ENCODE measurements around the gene CROCC.
"Not testable (repeated sequence)": the region's sequence is repeated elsewhere in the genome, so short reads cannot be mapped to it uniquely, and the experiment has no call there.

The CROCC gene, protein sequence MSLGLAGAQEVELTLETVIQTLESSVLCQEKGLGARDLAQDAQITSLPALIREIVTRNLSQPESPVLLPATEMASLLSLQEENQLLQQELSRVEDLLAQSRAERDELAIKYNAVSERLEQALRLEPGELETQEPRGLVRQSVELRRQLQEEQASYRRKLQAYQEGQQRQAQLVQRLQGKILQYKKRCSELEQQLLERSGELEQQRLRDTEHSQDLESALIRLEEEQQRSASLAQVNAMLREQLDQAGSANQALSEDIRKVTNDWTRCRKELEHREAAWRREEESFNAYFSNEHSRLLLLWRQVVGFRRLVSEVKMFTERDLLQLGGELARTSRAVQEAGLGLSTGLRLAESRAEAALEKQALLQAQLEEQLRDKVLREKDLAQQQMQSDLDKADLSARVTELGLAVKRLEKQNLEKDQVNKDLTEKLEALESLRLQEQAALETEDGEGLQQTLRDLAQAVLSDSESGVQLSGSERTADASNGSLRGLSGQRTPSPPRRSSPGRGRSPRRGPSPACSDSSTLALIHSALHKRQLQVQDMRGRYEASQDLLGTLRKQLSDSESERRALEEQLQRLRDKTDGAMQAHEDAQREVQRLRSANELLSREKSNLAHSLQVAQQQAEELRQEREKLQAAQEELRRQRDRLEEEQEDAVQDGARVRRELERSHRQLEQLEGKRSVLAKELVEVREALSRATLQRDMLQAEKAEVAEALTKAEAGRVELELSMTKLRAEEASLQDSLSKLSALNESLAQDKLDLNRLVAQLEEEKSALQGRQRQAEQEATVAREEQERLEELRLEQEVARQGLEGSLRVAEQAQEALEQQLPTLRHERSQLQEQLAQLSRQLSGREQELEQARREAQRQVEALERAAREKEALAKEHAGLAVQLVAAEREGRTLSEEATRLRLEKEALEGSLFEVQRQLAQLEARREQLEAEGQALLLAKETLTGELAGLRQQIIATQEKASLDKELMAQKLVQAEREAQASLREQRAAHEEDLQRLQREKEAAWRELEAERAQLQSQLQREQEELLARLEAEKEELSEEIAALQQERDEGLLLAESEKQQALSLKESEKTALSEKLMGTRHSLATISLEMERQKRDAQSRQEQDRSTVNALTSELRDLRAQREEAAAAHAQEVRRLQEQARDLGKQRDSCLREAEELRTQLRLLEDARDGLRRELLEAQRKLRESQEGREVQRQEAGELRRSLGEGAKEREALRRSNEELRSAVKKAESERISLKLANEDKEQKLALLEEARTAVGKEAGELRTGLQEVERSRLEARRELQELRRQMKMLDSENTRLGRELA (N-terminal part only)

DNA sequence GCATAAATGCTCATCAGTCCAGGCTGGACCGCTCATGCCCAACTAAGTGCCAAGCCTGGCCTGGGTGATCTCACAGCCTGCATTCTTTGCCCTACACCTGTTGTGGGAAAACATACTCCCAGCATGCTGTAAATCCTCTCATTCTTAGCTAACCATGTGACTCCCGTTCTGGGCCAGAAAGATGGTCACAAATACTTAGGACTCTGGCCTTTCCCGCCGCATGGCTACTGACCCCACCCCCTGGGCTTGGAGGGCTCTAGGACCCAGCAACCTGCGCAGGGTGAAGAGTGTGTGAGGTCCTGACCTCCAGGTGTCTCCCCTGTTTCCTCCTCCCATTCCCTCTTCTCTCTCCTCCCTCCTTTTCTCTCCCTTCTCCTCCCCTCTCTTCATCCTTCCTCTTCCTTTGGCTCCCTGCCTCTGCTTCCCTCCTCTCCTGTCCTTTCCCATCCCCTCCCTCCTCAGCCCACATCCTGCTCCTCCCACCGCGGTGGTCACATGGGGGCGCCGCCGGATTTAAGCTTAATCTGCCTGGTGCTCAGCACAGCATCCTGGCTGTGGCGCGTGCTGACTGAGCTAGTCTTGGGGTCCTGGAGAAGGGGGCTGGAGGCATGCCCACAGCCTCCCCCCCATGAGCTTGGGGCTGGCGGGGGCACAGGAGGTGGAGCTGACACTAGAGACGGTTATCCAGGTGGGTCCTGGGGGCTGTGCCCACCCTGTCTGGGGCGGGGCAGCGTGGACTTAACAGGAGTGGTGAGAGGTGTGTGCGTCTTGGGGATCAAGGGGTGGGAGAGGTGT, at the start of gene CROCC:
TSS of gene CROCC (plus strand) at position 541 of the 795 bp plus-strand sequence. CDS start at position 629, 88 bp downstream.
- peak; percentile 36 for DNase-seq

DNA sequence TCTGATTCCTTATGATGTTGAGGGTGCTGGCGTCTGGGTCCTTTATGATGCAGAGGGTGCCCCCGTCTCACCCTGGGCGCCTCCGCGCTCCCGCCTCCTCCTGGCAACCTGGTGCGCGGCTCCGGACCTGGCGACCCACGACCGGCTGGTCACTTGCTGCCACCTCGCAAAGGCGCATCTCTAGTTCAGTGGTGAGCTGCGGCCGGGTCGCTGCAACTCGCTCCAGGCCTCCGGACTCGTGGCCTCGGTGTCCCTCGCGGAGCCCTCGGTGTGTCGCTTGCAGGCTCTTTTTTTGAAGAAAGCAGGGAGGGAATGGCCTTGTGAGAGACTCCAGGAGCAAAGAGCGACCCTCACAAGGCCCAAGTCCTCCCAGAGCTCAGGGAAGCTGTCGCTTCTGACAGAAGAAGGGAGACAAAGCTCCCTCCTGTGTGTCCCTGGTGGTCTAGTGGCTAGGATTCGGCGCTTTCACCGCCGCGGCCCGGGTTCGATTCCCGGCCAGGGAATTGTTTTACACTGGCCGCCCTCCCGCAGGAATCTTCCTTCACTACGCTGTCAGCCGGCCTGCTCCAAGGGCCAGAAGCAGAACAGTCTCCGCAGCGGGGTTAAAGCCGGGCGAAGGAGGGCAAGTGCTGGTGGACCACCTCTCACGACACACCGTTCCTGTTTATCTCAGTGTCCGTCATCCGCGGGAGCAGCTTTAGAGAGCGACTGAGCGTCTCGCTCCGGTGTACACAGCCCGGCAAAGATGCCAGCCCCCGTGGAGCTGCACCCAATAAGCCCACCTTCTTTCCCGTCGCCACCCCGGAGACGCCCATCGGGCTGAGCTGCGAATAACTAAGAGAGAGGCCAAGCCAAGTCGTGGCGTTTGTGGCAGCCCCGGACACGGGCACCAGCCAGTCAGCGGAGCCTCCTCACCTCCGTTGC, 49.3 kb upstream of the CROCC start:
- DNase-seq = peak; percentile 48

GRCh38 chr1:16873076-16873879, 48.5 kb upstream of the CROCC start:
- DNase-seq = peak; percentile 60

- DNase-seq = not testable (repeated sequence)
Measured at GRCh38 chr1:16874968-16875765, 46.6 kb upstream of the CROCC start.

- not testable (repeated sequence) for DNase-seq
Measured at GRCh38 chr1:16881742-16882141, 40.0 kb upstream of the CROCC start.

DNA sequence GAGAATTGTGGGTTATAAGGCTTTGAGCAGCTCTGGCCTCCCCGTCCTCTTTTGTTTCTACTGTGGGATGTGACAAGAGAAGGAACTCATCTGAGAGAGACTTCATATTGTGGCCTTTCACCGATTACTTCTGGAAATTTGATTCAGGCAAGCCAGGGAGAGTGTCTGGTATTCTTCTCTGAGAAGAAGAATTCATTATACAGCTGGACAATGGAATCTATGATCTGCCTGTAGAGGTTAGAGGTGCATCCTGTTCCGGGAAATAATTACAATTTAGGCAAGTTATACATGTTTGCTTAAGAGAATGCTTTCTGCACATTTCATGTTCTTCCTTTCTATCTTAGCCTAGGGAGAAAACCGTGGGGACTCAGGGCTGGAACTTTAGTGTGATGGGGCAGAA, 38.7 kb upstream of the CROCC start:
- no peak for DNase-seq

- DNase-seq = not testable (repeated sequence)
Measured at GRCh38 chr1:16884487-16884886, 37.2 kb upstream of the CROCC start.

- no peak for DNase-seq
Measured at GRCh38 chr1:16886860-16887605, 34.7 kb upstream of the CROCC start.

GRCh38 chr1:16888860-16889816, 32.6 kb upstream of the CROCC start:
- peak; percentile 72 for DNase-seq

DNA sequence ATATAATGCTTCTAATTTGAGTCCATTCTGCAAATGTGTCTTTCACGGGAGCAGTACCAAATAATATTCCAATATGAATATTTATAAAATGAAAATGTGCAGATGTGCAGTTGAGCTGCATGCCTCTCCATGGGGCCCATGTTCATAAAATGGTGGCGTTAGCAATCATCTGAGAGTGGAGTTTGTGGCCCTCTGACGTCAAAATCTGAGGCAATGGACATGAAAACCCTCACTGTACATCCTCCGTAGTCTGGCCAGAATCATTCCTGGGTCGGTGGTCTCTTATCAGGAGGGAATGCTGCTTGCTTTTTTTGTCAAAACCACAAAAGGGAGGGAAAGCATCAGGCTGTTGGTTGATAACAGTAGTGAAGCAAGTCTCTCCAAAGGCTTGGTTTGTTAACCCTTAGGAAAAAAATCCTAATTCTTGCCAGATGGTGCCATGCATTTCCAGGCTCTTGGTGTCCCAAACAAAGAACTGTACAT, 31.2 kb upstream of the CROCC start:
- DNase-seq = not testable (repeated sequence)

DNA sequence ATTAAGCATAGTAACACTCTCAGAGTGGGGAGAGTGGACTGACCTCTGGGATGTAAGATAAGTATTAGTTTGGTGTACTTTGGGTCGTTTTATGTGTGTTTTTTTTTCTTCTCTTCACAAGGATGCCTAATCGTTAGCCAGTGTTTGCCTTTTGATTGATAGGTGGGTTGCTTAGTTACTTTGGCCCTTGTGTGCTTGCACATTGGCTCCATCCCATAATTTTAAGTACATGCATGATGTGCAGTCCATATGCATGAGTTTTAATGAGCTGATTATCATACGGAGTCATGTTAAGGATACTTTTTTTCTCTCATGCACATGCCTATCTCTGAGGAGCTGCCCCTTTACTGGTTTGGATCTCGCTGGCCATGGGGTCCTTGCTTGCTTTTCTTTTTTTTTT, 30.7 kb upstream of the CROCC start:
- not testable (repeated sequence) for DNase-seq

- not testable (repeated sequence) for DNase-seq
Measured at GRCh38 chr1:16892978-16893525, 28.7 kb upstream of the CROCC start.

DNA sequence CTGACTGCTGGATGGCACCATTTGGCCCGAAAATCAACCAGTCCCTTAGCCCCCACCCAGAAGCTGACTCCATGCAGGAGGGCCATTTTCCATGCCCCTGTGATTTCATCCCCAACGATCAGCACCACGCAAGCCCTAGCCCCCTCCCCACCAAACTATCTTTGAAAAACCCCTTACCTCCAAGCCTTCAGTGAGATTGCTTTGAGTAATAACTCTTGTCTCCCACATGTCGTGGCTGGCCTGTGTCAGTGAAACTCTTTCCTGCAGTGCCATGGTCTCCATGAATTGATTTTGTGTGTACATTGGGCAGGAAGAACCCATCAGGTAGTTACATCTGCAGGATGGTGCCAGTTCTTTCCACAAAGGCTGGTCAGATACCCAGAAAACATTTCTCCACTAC, 27.9 kb upstream of the CROCC start:
- DNase-seq = not testable (repeated sequence)

- not testable (repeated sequence) for DNase-seq
Measured at GRCh38 chr1:16894338-16894737, 27.4 kb upstream of the CROCC start.

DNA sequence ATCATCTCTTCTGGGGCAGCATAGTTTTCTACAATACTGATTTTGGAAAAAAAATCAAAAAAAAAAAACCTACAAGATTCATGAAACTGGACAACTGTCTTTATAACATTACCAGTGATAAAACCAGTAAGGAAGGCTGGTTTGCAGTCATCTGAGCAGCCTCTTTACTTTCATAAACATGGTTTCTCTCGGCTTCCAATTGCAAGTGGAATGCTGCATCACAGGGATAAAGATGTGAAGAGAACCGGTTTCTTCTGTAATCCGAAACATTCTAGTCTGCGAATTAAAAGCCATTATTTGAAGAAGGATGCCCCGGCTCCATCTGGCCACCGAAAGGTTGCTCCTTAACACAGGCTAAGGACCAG, 26.5 kb upstream of the CROCC start:
- not testable (repeated sequence) for DNase-seq

DNA sequence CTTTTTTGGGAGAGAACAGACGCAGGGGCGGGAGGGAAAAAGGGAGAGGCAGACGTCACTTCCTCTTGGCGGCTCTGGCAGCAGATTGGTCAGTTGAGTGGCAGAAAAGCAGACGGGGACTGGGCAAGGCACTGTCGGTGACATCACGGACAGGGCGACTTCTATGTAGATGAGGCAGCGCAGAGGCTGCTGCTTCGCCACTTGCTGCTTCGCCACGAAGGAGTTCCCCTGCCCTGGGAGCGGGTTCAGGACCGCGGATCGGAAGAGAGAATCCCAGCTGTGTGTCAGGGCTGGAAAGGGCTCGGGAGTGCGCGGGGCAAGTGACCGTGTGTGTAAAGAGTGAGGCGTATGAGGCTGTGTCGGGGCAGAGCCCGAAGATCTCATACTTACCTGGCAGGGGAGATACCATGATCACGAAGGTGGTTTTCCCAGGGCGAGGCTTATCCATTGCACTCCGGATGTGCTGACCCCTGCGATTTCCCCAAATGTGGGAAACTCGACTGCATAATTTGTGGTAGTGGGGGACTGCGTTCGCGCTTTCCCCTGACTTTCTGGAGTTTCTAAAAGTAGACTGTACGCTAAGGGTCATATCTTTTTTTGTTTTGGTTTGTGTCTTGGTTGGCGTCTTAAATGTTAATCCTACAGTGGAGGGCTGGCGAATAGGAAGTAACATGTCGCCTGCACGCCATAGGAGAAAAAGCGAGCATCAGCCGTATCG, 26.0 kb upstream of the CROCC start, which contains the start of gene RNU1-2:
TSS of gene RNU1-2 (plus strand) at position 383 of the 718 bp plus-strand sequence.
- peak; percentile 93 for DNase-seq

Data from CD4-positive, alpha-beta T cell treated with Interleukin-17A for 1 hour (primary cell).